GM12801 (cell line): Measurements from ENCODE around the gene CLK3.

Source experiments
- TF ChIP-seq, protein P1 (sequence below): IDR thresholded peaks from one replicate; pipeline ENCODE4 v1.5.1; 2011; ENCODE audit warnings: control low read depth; ENCODE audit not compliant: insufficient read length; ENCODE audit errors: extremely low read depth

CLK3 gene

DNA sequence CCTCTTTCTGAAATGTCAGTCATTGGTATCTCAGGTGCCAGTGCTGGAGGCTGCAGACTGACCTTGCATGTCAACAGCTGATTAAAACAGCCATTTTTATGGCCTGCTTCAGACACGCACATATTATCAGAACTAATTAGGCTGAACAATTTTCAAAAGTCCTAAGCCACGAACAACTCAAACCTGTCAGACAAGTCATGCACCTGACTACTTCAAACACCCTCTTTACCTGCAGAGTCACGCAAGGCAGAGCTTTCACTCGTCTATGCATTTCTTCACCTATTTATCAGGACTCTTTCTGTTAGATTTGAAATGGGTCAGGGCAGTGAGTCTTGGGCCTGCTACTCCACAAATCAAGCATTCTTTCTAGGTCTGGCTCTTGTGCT is 26.7 kb downstream of the CLK3 start:
- TF ChIP-seq, protein P1, sequence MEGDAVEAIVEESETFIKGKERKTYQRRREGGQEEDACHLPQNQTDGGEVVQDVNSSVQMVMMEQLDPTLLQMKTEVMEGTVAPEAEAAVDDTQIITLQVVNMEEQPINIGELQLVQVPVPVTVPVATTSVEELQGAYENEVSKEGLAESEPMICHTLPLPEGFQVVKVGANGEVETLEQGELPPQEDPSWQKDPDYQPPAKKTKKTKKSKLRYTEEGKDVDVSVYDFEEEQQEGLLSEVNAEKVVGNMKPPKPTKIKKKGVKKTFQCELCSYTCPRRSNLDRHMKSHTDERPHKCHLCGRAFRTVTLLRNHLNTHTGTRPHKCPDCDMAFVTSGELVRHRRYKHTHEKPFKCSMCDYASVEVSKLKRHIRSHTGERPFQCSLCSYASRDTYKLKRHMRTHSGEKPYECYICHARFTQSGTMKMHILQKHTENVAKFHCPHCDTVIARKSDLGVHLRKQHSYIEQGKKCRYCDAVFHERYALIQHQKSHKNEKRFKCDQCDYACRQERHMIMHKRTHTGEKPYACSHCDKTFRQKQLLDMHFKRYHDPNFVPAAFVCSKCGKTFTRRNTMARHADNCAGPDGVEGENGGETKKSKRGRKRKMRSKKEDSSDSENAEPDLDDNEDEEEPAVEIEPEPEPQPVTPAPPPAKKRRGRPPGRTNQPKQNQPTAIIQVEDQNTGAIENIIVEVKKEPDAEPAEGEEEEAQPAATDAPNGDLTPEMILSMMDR, result no peak

DNA sequence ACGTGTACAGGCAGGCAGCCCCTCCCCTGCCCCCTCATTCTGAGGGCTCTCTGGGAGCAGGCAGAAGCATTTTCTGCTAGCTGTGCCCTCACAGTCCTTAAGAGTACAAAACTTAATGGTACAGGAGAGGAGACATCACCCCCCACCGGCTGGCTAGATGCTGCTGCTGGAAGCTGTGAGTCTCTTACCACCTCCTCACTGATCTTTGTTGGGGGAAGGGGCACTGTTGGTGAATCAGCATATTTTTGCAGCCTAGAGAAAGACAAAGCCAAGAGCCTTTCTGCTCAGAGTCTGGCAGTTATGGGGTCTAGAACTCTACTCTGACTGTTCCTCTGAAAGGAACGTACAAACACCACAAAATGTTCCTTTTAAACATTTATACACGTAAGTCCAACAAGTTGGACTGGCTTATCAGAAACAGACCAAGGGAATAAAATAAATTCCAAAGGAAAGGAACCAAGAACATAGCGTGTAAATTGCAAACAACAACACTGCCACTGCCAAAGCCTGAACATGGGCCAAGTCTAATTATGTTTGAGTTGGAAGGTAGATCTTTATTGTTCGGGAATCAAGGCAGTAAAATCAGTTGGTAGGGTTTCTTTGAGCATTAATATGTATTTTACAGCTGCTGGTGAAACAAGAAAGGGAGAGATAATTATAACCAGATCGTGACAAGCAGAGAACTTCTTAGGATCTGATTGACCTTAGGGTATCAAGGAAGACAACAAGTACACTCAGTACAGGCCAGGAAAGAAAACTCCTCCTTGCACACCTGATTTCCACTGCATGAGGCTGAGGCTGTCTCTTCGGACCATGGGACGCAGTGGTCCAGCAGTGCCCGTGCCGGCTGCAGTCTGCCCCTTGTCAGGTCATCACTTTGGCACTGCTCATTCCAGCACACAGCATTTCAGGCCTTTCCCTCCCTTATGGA is 27.4 kb downstream of the CLK3 start:
- TF ChIP-seq, protein P1, result no peak

DNA sequence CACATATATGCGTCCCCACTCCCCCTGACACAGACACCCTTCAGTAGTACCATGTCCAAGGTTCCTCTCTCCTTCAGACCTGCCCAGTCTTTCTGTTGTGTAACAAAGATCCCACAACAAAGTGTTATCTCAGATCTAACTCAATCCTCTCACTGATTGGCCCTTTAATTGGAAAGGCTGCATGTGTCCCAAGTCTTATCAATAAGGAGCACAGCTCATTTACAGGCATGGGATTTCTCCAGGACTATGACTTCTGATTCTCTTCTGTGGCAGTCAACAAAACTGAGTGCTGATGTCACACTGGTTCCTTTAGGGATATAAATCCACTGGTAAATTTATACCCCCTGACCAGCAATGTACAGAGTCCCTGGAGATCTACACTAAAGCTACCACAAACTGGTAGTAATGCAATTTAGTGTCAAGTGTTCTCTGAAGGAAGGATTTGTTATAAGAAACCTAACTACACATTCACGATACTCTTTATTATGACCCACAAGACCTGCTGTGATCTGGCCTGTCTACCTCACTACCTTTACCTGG is 28.1 kb downstream of the CLK3 start:
- TF ChIP-seq, protein P1, result no peak

- TF ChIP-seq, protein P1, result no peak
These were observed 30.8 kb downstream of the CLK3 start for GRCh38 chr15:74646480-74646879.

GRCh38 chr15:74648051-74648842 is 32.6 kb downstream of the CLK3 start:
- TF ChIP-seq, protein P1, result no peak

- TF ChIP-seq, protein P1, result no peak
These were observed 35.7 kb downstream of the CLK3 start for GRCh38 chr15:74651242-74651741.
